HG02763 (cell line): ENCODE results near the gene RNF227.

Source experiments
- ATAC-seq: cut with Tn5 transposase; IDR thresholded peaks from one replicate; pipeline ENCODE4 v1.9.1; 2021; ENCODE audit warnings: mild to moderate bottlenecking, moderate library complexity; ENCODE audit not compliant: unreplicated experiment

RNF227 gene

DNA sequence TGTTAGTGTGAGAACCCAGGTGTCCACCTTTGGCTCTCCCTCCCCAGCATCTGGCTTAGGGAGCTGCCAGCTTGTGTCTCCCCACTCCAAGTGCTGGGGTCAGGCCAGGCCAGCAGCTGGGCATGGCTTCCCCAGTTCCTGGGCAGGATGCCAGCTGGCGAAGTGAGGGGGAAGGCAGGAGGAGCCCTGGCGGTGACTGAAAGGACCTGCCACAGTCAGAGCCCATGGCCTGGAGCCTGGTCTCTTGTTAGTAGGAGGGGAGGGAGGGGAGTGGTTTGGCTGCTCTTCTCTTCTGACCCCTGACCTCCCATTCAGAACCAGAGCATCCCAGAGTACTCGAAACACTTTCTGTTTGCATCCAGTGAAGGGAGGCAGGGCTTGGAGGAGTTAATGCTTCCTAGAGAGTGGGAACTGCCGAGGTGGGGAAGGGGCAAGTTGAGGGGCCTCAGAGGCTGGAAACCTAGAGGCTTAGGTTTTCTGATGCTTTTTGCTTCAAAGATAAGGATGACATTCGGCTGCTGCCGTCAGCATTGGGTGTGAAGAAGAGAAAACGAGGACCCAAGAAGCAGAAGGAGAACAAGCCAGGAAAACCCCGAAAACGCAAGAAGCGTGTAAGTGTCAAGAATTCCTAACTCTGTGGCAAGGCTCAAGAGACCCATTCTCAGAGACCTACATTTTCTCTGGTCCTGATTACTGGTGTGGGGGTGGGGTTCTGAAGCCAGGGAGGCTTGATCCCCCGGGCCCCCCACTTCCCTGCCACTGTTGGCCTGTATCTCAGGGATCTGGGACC is 26.7 kb downstream of the RNF227 start:
- no peak for ATAC-seq

DNA sequence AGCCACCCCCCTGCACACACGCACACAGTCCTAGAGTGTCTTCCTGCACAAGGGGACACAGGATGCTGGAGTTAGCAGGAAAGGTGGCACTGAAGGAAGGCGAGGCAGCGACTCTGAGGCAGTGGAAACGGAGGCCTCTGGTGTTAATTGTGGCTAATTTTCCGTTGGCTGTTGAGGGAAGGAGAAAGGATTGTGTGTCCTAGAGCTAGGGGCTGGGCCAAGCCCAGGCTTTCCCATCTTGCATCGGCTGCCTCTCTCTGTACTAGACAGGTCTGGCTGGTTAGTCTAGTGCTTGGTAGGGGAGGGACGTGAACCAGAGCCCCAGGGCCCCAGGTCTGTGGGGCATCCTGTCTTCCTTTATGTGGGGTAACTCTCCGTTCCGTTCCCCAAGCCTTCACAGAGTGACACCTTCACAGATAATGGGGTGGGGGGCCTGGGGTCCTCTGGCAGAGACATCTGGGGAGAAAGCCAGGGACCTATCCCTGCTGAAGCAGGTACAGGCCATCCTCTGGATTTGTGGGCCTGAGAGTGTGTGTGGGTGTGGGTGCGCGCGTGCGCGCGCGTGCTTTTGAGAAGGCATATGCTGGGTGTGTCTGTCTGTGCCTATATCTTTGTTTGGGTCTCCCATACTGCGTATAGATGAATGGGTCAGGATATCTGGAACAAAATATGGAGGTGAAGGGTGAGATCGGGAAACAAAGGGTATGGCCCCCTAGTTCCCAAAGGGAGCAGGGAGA is 27.7 kb downstream of the RNF227 start, which contains the start of gene CHD3:
Gene CHD3 (plus strand): TSS at position 606 of the 737 bp plus-strand sequence. CDS start 212 bp downstream, outside the sequence.
- no peak for ATAC-seq

DNA sequence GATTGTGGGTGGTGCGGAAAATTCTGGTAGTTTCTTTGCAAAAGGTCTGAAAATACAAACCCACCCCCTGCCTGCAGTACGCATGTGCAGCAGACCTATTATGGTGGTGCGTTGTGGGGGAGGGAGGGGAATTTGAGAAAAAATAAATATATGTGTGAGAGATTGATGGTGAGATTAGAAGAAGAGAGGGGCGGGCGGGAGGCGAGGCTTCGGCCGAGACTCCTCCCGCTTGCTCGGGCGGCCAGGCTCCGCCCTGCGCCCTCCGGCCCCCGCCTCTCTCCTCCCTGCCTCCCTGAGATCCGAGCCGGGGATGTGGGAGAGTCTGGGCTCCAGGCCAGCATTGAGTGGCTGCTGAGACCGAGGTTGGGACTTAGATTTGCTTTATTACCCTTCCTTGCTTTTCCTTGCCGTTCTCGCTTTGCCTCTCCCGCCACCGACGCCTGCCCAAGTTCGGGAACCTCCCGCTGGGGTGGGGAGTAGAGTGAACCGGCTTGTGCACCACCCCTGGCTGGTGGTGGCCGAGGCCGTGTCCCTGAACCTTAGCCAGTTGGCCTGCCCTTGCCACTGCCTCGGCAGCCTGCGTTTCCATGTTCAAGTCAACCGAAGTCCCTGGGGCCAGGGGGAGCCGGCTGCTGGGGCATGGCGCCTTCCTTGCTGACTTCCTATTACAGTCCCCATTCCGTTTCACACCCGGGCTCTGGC is 28.5 kb downstream of the RNF227 start:
- ATAC-seq: peak; percentile 50

DNA sequence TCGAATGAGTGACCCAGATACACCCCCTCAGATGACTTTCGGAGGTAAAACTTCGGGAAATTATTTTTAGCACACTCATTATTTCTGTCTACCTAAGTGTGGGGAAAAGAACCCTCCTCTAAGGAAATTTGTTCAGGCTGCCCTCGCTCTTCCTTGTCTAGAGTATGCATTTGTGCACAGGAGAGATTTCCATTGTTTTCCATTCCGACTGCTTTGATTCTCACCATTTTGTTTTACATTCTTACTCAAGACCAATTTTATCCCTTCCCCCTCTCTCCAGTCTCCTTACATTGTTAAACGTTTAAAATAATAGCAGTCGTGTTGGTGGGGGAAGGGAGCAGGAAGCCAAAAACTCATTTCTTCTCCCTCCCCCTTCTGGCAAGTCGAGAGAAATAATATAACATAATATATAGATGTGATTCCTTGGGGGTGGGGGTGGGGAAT is 29.0 kb downstream of the RNF227 start:
- ATAC-seq: no peak

DNA sequence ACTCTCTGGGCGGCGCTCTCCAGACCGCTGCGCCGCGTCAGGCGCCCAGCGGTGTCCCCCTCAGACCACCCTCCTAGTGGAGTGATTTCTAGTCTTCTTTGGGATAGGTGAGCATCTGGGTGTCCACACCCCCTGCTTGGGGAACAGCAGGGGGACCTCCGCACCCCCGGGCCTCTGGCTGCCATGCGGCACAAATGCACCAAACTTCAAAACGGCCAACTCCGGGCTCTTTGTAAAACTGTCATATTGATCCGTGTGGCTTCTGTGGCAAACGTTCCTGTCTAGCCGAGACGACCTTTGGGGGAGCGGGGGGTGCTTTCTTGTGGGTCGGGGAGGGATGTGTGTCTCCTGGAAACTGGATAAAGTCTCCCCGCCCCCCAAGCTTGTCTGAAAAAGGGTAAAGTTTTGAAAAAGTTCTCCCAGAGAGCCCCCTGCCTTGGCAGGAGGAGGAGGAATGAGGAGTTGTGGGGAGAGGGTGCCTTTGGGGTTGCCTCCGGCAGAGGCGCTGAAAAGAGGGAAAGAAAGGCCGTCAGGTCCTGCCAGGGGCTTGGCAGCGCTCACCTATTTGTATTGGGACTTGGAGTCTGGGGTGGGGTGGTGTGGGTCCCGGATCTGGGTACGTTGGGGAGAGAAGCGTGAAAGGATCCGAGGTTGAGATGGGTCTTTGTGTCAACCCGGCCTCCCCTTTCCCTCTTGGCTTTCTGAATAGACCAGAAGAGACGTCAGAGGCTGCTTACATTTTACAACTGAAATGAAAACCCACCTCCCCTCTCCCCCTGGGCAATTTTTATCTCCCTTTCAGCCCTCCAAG is 29.7 kb downstream of the RNF227 start:
- ATAC-seq: no peak

DNA sequence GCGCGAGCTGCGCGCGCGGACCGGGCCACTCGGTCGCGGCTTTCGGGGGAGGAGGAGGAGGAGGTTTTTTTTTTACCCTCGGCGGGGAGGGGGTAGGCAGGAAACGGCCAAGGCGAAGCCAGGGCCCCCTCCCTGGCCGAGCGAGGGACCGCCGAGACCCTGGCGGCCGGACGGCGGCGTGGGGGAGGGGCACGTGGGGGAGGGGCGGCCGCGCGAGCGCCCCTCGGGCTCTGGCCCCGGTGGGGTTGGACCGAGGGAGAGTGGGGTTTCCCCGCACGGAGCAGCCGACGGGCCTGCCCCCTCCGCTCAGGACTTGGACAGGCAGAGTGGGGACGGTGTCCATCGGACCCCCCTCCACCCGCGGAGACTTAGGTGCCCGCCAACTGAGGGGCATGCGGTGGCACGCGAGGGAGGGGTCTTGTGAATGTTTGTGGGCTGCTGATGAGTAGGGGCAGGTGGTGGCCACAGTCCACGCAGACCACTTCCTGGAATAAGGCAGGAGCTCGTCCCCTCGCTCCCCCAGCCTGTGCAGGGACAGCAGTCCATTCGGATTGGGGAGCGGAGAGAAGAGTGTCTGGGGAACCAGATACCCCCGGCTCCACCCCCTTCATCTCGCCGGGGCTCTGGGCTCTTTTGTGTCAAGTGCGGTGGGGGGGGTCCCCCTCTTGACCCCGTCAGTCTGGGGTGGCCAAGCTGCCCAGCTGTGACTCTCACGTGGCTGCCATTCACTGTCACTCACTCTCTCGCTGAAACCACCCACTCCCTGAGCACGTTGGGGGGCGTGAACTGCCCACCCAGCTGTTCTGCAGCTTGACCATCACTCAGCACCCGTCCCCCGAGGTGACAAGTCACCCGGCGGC is 30.5 kb downstream of the RNF227 start:
- no peak for ATAC-seq

DNA sequence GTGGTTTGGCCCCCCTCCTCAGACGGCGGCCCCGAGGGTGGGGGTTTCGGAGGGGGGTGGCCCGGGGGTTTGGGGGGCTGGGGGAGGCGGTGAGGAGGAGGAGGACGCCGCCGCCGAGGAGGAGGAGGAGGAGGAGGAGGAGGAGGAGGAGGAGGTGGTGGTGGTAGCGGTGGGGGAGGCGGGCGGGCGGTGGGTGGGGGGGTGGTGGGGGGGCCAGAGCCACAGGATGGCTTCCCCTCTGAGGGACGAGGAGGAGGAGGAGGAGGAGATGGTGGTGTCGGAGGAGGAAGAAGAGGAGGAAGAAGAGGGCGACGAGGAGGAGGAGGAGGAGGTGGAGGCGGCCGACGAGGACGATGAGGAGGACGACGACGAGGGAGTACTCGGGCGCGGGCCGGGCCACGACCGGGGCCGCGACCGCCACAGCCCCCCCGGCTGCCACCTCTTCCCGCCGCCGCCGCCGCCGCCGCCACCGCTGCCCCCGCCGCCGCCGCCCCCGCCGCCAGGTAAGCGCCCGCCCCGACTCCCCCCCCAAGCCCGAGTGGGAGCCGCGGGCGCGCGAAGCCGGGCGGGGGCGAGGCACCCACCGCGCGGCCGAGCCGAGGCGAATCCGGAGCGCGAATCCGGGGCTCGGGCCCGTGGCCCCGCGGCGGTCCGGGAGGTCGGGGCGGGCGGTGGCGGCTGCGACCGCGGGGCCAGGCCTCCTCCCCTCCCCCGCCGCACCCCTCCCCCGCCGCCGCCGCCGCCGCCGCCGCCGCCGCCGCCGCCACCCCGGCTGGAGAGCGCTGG is 31.3 kb downstream of the RNF227 start:
- no peak for ATAC-seq

DNA sequence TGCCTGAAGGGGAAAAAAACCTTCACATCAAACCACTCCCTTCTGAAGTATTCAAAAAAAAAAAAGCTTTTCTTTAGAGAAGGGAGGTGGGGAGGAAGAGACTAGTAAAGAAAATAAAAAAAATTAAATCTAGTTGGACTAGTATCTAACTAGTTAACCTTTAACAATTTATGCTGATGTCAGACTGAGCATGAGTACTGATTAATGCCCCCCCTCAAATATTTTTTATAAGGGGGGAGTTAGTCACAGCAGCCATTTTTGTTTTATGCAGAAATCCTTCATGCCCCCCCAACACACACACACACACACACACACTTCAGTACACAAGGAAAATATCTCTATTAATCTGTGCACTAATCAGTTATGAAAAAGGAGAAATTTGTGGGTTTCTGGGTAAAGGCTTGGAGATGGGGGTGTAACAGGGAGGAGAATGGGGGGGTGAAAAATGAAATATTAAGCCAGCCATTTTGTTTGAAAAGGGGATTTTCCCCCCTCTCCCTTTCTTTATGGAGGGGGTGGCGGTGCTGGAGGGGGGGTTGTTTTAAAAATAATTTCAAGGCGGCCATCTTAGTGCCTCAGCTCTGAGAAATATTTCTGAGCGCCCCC is 32.2 kb downstream of the RNF227 start:
- ATAC-seq: no peak

DNA sequence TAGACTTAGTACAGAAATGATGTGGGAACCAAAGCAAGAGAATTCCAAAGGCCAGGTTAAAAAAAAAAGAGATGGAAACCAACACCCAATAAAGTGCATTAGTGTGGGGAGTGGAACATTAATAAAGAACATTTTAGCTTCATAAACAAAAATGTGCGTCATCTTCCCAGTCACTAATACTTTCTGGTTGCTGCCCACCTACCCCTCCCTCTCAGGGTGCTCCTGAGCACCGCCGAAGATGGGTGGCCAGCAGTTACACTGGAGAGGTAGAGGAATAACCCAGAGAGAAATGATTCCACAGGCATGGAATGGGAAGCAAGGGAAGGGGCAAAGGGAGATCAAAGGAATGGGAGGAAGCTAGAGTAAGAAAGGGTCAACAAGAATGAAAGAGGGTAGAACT is 33.5 kb downstream of the RNF227 start:
- ATAC-seq: no peak

DNA sequence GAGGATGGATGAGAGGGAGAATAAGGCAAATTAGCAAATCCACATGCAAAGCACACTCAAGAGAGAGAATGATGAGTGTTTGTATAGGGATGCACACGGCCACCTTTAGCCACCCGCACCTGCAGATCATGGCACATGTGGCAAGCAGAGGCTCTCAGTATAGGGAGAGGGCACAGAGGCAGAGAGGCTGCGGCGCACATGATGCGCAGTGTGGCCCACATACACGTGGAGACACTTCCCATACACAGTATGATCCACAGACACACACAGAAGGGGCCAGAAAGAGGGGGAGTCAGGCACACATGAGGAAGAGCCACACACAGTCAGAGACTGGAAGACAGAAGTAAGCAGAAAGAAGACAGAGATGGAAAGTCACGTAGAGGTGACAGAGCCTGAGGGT is 34.0 kb downstream of the RNF227 start:
- ATAC-seq: no peak

DNA sequence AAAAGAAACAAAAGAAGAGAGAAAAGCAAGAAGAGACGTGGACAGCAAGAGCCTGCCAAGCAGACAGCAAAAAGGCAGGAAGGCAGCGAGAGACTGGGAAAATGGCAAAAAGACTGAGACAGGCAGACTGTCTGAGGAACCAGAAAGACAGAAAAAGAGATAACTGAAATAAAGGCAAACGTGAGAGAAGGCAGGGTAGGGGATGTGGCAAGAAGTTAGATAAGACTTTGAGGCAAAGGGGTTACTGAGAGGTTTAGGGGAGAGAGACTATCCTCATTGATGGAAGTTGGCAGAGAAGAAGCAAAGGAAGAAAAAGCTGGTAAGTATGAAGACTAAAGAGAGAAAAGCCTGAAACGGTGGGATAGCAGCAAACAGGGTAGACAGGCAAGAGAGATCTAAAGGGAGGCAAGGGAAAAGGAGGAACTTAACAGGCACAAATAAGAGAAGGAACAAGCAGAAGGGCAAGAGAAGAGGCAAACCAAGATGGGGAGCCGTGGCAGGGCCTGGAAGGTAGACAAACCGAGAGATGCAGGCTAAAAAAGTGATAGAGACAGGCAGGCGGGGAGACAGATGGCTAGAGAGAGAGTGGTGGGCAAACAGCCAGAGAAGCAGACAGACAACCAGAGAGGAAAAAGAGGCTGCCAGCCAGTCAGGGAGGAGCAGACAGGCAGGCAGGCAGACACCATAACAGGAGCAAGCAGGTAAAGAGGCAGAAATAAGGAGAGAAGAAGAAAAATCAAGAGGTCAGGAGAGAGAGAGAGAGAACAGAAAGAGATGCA is 34.6 kb downstream of the RNF227 start:
- no peak for ATAC-seq

DNA sequence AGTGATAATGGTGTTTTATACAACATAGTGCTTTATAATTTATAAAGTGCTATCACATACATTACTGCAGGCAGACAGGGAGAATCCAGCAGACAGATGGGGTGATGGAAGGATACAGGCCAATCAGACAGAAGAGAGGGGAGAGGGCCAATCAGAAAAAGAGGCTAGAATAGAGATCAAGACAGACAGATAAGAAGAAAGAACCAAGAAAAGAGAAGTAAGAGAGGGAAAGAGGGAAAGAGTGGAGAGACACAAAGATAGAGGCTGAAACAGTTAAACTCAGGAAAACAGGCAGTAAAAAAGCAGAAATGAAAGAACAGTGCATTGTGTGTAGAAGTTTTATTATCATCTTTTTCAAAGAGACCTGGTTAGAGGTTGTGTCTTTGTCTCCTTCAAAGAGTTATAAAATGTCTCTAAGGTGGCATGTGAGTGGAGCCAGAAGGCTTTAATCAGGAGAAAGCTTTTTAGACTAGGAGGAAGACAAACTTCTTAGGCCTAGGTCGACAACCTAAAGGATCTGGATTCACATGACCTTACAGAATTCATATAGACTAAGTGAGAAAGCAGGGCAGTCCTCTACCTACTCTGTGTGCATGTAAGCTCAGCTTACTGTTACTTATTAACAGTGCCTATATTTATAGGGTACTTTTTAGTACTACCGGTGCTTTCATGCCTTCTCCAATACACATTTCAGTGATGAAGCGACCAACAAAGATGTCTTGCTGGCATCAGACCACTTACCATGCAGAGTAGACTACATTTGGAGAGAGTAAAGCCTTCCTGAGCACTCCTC is 35.8 kb downstream of the RNF227 start:
- ATAC-seq: no peak

DNA sequence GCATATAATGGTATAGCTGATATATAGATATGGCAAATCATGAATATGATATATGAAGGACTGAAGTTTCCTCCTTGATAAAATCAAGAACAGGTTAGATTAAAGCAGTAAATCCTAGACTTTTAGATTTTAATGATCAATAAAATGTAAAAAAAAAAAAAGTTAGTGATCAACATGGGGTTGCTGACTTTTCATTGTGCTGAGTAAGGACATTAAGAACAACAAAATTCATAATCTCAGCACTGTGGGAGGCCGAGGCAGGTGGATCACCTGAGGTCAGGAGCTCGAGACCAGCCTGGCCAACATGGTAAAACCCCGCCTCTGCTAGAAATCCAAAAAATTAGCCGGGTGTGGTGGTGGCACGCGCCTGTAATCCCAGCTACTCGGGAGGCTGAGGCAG is 37.9 kb downstream of the RNF227 start:
- ATAC-seq: no peak

DNA sequence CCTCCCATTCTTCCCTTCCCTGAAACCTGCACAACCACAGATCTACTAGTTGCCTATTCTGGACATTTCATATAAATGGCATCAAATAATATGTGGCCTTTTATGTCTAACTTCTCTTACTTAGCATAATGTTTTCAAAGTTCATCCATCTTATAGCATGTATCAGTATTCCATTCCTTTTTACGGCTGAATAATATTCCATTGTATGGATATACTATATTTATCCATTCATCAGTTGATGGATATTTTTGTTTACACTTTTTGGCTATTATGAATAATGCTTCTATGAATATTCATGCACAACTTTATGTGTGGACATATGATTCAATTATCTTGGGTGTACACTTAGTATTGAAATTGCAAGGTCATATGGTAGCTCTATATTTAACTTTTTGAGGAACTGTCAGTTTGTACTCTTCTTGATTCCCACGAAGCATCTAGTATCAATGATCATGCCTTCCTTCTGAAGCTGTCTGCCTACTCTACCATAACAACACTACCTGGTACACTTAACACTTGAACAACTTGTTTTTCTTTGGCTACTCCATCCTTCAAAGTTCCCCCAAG is 40.2 kb downstream of the RNF227 start:
- ATAC-seq: no peak

DNA sequence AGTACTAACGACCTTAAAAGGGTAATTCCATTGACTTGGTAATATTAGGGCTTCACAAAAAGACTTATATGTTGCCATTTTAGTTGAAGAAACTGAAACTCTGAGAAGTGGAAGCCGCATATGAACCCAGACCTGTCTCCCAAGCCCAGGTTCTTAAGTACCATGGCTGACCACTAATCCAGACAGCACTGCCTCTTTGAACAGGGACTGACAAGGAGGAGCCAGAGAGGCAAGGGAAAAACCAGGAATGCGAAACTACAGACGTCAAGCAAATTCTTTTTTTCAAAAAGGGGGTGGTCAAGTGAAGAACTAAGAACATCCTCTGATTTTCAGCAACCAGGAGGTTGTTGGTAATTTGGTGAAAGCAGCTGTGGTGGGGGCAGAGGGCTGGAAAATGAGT is 43.0 kb downstream of the RNF227 start:
- ATAC-seq: no peak

DNA sequence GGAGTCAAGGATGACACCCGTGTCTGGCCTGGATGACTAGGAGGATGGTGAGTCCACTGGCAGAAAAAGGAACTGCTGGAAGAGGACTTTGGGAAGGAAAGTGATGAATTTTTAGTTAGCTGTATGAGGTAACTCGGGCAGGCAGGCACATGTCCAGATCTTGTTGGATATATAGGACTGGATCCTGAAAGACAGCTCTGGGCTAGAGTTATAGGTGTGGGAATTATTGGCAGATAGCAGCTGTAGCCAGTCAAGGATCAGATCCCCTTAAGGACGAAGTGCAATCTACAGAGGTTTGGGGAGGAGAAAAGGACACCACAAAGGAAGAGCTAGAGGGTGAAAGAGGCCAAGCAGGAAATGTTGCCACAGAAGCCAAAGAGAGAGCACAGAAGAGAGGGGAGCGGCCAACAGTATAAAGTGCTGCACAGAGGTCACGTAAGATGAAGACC is 48.2 kb downstream of the RNF227 start:
- ATAC-seq: no peak
